HepG2 (cell line): ENCODE data around the gene PPM1F. TPM values are rescaled to one million over a fixed set of nuclear protein-coding genes. Genes with fewer than 3 reads are reported as not detected.

Experiments used
- ATAC-seq: fragments of 200-7000 bp; cut with Tn5 transposase; 3 replicates; pipeline ENCODE4 v1.9.1; 2020; ENCODE audit warnings: mild to moderate bottlenecking, moderate library complexity
- BruUV-seq: library from RNA; stranded (reverse); fragments of 400-500 nt; replicated peaks from 2 replicates; lab custom pipeline; 2021; lab: Mats Ljungman, UMichigan
- CTCF ChIA-PET: fragments of 300-600 bp; formaldehyde crosslinking; extraction: SDS; loops from one replicate; lab custom pipeline; 2021; ENCODE audit warnings: low total read pairs, inconsistent platforms, low intra/inter-chr PET ratio; lab: Yijun Ruan, JAX
- POLR2A ChIA-PET: fragments of 350-600 bp; sonication (Branson Sonifier 250); formaldehyde crosslinking; loops from one replicate; lab custom pipeline; 2020; ENCODE audit warnings: antibody characterized with exemption, inconsistent platforms; lab: Yijun Ruan, JAX
- DNase-seq: peaks from one replicate; pipeline ENCODE4 v3.0.0-alpha.2; 2015; ENCODE audit warnings: low spot score
- FAIRE-seq: peaks from 3 replicates; lab custom pipeline; 2011; peaks lifted over from hg19 to GRCh38; lab: Jason Lieb, UNC
- H2AFZ ChIP-seq: one replicate; pipeline ENCODE4 v1.6.1; 2011; ENCODE audit warnings: low read length, inconsistent platforms
- H3K27ac ChIP-seq: fragments of 300-600 bp; 3 replicates; pipeline ENCODE4 v1.8.0; 2011; ENCODE audit warnings: mixed run types, mild to moderate bottlenecking, mixed read lengths, low read length, inconsistent platforms; ENCODE audit not compliant: insufficient read depth; ENCODE audit errors: extremely low read length
- H3K27me3 ChIP-seq, 2 experiments: fragments of 200-600 bp in 1 of 2; 2 replicates in 1 of 2; 3 replicates in 1 of 2; pipeline versions ENCODE4 v1.6.0 to v1.8.0; 2011; ENCODE audit warnings: low read length in 2 of 2, mild to moderate bottlenecking in 2 of 2, moderate library complexity in 2 of 2, inconsistent platforms in 1 of 2; ENCODE audit not compliant: insufficient read depth in 2 of 2, control insufficient read depth in 1 of 2
- H3K36me3 ChIP-seq, 2 experiments: fragments of 200-600 bp in 1 of 2; replicated peaks in 1 of 2; 2 replicates in 1 of 2; 3 replicates in 1 of 2; pipeline versions ENCODE4 v1.5.1 to v1.8.0; 2011; ENCODE audit warnings: low read length in 2 of 2, inconsistent platforms in 1 of 2; ENCODE audit not compliant: insufficient read depth in 2 of 2, control insufficient read depth in 1 of 2
- H3K4me1 ChIP-seq: 2 replicates; pipeline ENCODE4 v1.5.1; 2012; ENCODE audit warnings: low read length, inconsistent platforms; ENCODE audit not compliant: insufficient read depth
- H3K4me2 ChIP-seq: 2 replicates; pipeline ENCODE4 v1.6.0; 2011; ENCODE audit warnings: low read depth, low read length, inconsistent platforms
- H3K4me3 ChIP-seq, 3 experiments: fragments of 200-600 bp in 1 of 3; sonication (generic), shearing (Covaris generic) in 1 of 3; replicated peaks in 1 of 3; 2 replicates each; pipeline ENCODE4 v1.5.1; 2011 to 2016; ENCODE audit warnings: low read length in 3 of 3, inconsistent platforms in 2 of 3, low read depth in 2 of 3, mild to moderate bottlenecking in 2 of 3, control low read depth in 1 of 3, mixed read lengths in 1 of 3; ENCODE audit not compliant: insufficient read depth in 1 of 3
- H3K79me2 ChIP-seq: one replicate; pipeline ENCODE4 v1.6.1; 2011; ENCODE audit warnings: low read length, inconsistent platforms; ENCODE audit not compliant: insufficient read depth
- H3K9ac ChIP-seq: 2 replicates; pipeline ENCODE4 v1.6.0; 2011; ENCODE audit warnings: mild to moderate bottlenecking, low read depth, low read length, inconsistent platforms; ENCODE audit not compliant: insufficient read depth
- H3K9me3 ChIP-seq: 2 replicates; pipeline ENCODE4 v1.5.1; 2012; ENCODE audit warnings: mild to moderate bottlenecking, low read length
- H4K20me1 ChIP-seq: 2 replicates; pipeline ENCODE4 v1.6.0; 2011; ENCODE audit warnings: inconsistent platforms, mild to moderate bottlenecking, low read length, moderate library complexity; ENCODE audit not compliant: insufficient read depth
- AGO2 ChIP-seq: fragments of 200-400 bp; formaldehyde crosslinking; optimal IDR thresholded peaks from 2 replicates; pipeline ENCODE3; 2017; ENCODE audit warnings: mild to moderate bottlenecking, low read depth, low read length, moderate library complexity
- AKAP8 ChIP-seq: sonication (generic); formaldehyde crosslinking; IDR thresholded peaks from 2 replicates; pipeline ENCODE4 v1.5.1; 2020; ENCODE audit warnings: mild to moderate bottlenecking, missing genetic modification reagents
- FOXO4 ChIP-seq: sonication (generic); formaldehyde crosslinking; conservative IDR thresholded peaks from 2 replicates; pipeline ENCODE4 v1.8.1; 2023; ENCODE audit warnings: missing genetic modification reagents
- HCFC1 ChIP-seq: fragments of 150-350 bp; IDR thresholded peaks from 2 replicates; pipeline ENCODE4 v1.6.1; 2014; ENCODE audit warnings: low read depth, low read length
- POLR2A ChIP-seq, 2 experiments: IDR thresholded peaks; 2 replicates each; pipeline ENCODE4 v1.6.1; 2011; ENCODE audit warnings: low read depth in 2 of 2, low read length in 2 of 2, mild to moderate bottlenecking in 1 of 2, moderate library complexity in 1 of 2; ENCODE audit not compliant: insufficient read depth in 1 of 2
- RBM22 ChIP-seq: fragments of 200-400 bp; formaldehyde crosslinking; optimal IDR thresholded peaks from 2 replicates; pipeline ENCODE3; 2017; ENCODE audit warnings: mild to moderate bottlenecking, low read length, moderate library complexity
- SRSF9 ChIP-seq: fragments of 200-400 bp; formaldehyde crosslinking; IDR thresholded peaks from 2 replicates; pipeline ENCODE4 v1.6.1; 2018; ENCODE audit warnings: borderline replicate concordance, mild to moderate bottlenecking, low read depth, low read length; ENCODE audit not compliant: insufficient read depth, poor library complexity, severe bottlenecking
- TCF7 ChIP-seq: sonication (generic); IDR thresholded peaks from 2 replicates; pipeline ENCODE4 v1.6.1; 2016; ENCODE audit warnings: antibody characterized with exemption, low read depth
- ZNF335 ChIP-seq: sonication (generic); formaldehyde crosslinking; IDR thresholded peaks from 2 replicates; pipeline ENCODE4 v1.4.0; 2020; ENCODE audit warnings: missing genetic modification reagents
- WGBS: methylation state at CpG from one replicate; pipeline ENCODE4 v1.1.6; 2017; ENCODE audit warnings: low lambda C conversion rate; 5-methylcytosine and 5-hydroxymethylcytosine counted together
- in situ Hi-C: cut with HindIII; loops from 2 replicates; pipeline ENCODE4 v1.10.0; 2017; ENCODE audit warnings: low pct_unique_long_range_greater_than_20kb; ENCODE audit not compliant: extremely low pct_ligation_motif_present
- intact Hi-C: fragments of 100-400 bp; cut with micrococcal nuclease; formaldehyde crosslinking; loops from one replicate; pipeline ENCODE4 v1.10.0; 2022; ENCODE audit not compliant: unreplicated experiment
- polyA plus RNA-seq, 8 experiments: library from polyadenylated mRNA; depleted of rRNA in 3 of 8; stranded (reverse) in 7 of 8; unstranded in 1 of 8; fragments of >200 nt; fragmentation: Illumina TruSeq in 4 of 8; extraction: Trizol in 4 of 8; gene quantifications; 2 replicates each; pipeline versions ENCODE4 v1.2.1 to v1.2.3, GENCODE V29; 2011 to 2016; ENCODE audit warnings: low read depth in 4 of 8, missing spikeins in 1 of 8, mixed read lengths in 1 of 8; ENCODE audit not compliant: insufficient read depth in 1 of 8
- total RNA-seq, 5 experiments: library from RNA; depleted of rRNA; stranded (reverse); fragments of >200 nt; fragmentation: Illumina TruSeq; extraction: Trizol; gene quantifications; 2 replicates each; pipeline ENCODE4 v1.2.3, GENCODE V29; 2016; ENCODE audit warnings: low read depth in 1 of 5

PPM1F gene
- total and polyA plus RNA-seq, 2 of the 13 experiments (the other 11 are each of a cell fraction or from before 2014, with no cell fraction given): 11.0 to 19.6 TPM

DNA sequence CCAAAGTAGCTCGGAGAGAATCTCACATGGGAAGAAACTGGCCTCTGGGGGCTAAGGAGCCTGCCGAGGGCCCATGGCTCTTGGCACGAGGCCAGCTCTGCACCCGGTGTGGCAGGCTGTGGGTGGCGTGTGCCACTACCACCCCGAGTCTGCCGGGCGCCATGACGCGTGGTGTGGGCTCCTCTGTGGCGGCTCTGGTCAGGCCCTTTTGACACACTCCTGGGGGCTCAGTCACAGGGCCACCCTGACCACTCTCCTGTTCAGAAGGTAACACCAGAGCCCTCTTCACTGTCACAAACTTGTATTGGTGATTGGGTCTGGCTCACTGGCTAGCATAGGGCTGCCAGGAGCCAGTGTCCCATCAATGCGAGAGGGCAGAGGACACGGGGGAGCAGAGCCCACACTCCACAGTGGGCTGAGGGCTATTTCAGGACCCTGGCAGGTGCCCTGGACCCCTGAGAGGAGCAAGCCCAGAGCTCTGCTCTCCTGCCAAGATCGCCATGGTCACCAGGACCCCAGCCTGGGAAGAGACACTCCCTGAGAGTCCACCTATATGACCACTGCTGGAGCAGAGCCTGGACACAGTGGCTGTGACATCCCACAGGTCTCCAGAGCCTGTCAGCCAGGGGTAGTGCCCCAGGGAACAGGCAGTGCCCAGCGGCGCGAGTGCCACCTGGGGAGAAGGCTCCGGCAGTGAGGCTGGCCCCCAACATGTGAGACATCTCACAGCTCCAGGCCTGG lies 8.6 kb upstream of the PPM1F start:
- no peaks in the 10 kb centered on the region for H3K27me3 ChIP-seq
- H3K27ac ChIP-seq: no peak overlapping the region
- in situ Hi-C loops (no loop called here), intact Hi-C loops (no loop called here)
- no peak overlapping the region for H3K4me3 ChIP-seq
- ChIA-PET POLR2A (no interaction called here), CTCF (no interaction called here)
- no peaks in the 10 kb centered on the region for H3K4me1 ChIP-seq
- no peak overlapping the region for H2AFZ ChIP-seq
- WGBS: 89% methylated on average over 9 of the region's 18 CpGs
- no TSS peak for BruUV-seq
- FAIRE-seq (no peak), DNase-seq (no peak), ATAC-seq (no peak)
- no peak overlapping the region for H3K4me2 ChIP-seq
- no peaks in the 10 kb centered on the region for H3K9me3 ChIP-seq
- TF ChIP-seq SRSF9 (no peak), AGO2 (peak; percentile 42)
- TF ChIP-seq, all 625 proteins: peak for 1
- Histone ChIP-seq H3K79me2 (no peaks in the 10 kb centered on the region), H3K9ac (no peak overlapping the region), H4K20me1 (no peaks in the 10 kb centered on the region), H3K36me3 (peaks cover 18 to 50% of the 10 kb centered on the region in 2 experiments; a peak in 4 of 5 replicates)

DNA sequence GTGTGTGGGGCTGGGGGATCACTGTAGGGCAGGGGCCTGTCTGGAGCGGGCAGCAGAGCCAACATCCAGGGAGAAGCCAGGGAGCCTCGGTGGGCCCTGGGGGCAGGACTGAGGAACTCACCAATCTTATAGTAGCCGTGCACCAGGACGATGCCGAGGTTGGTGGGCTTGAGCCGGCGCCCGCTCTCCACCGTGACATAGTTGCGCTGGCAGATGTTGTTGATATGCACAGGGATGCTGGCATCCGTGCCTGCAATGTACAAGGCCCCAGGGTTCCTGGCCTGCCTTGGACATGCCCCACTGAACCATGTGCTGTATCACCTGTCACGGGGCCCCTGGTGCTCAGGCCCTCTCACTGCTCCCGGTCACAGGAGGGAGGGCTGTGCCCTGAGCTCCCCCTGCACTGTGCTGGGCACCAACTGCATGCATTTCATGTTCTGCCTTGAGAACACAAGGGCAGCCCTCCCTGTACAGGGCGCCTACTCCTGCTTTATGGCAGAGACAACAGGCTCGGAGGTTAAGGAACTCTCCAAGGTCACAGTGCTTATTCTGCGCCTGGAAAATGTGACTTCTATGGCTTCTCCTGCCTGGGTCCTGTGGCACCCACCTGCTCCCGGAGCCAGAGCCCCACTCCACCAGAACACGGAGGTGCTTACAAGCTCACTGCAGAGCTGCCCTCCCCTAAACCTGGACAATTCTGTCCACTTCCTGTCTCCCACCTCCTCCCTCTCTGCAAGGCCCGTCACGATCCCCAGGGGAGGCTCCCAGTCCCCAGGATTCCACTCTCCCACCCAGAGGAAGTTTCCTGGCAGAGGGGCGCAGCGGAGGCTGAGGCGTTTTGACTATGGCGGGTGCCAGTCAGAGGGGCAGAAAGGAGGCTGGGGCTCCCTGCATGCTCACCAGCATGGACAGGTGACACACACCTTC lies 7.8 kb upstream of the PPM1F start:
- intact Hi-C loops: no loop called here
- no peaks in the 10 kb centered on the region for H3K9me3 ChIP-seq
- DNase-seq: no peak
- H3K4me1 ChIP-seq: no peaks in the 10 kb centered on the region
- in situ Hi-C loops: no loop called here
- H3K79me2 ChIP-seq: no peaks in the 10 kb centered on the region
- no peak overlapping the region for H3K4me2 ChIP-seq
- no peak; the same call in 2 of the 3 replicates for ATAC-seq
- H3K9ac ChIP-seq: no peak overlapping the region
- no peak for FAIRE-seq
- H3K27me3 ChIP-seq: no peaks in the 10 kb centered on the region
- peaks cover 18 to 46% of the 10 kb centered on the region in 2 experiments; a peak in 3 of 5 replicates for H3K36me3 ChIP-seq
- H3K4me3 ChIP-seq: no peak overlapping the region
- BruUV-seq: no TSS peak
- ChIA-PET POLR2A (no interaction called here), CTCF (no interaction called here)
- TF ChIP-seq AGO2 (peak; percentile 20), POLR2A (IDR thresholded peaks at IDR 0.05; ENCODE audit: insufficient read depth in 1 of 2, low read depth in 2 of 2, low read length in 2 of 2) (0 out of 4 replicates have a peak, but pooled peaks of 1 of the 2 experiments have one; percentile 14), TCF7 (no peak), HCFC1 (no peak), ZNF335 (CRISPR knock-in tag) (no peak), FOXO4 (CRISPR knock-in tag) (0 out of 2 replicates have a peak, but pooled peaks have one; percentile 17), RBM22 (peak; percentile 61), AKAP8 (CRISPR knock-in tag) (peak; percentile 65; the same call in 1 of the 2 replicates)
- H2AFZ ChIP-seq: no peak overlapping the region
- H3K27ac ChIP-seq: no peak overlapping the region
- 100% methylated on average over 7 of the region's 24 CpGs for WGBS
- H4K20me1 ChIP-seq: no peaks in the 10 kb centered on the region
